Fibroblast of mammary gland (primary cell): ENCODE data around the gene TMPRSS11E.

Experiments
- DNase-seq: peaks from one replicate; pipeline ENCODE4 v3.0.0-alpha.2; 2010; ENCODE audit warnings: low read depth
- H3K4me3 ChIP-seq: 2 replicates; pipeline ENCODE4 v1.5.1; 2011; ENCODE audit warnings: low read depth, mild to moderate bottlenecking, low read length, moderate library complexity; ENCODE audit not compliant: control insufficient read depth
- CTCF ChIP-seq: conservative IDR thresholded peaks from 2 replicates; pipeline ENCODE4 v1.5.1; 2011; ENCODE audit warnings: low read depth, low read length, inconsistent platforms; ENCODE audit not compliant: control insufficient read depth, insufficient read depth

Gene TMPRSS11E

GRCh38 chr4:68432320-68432719 is 14.9 kb upstream of the TMPRSS11E start:
- no peak for TF ChIP-seq CTCF
- no peak overlapping the region for H3K4me3 ChIP-seq
- no peak for DNase-seq

DNA sequence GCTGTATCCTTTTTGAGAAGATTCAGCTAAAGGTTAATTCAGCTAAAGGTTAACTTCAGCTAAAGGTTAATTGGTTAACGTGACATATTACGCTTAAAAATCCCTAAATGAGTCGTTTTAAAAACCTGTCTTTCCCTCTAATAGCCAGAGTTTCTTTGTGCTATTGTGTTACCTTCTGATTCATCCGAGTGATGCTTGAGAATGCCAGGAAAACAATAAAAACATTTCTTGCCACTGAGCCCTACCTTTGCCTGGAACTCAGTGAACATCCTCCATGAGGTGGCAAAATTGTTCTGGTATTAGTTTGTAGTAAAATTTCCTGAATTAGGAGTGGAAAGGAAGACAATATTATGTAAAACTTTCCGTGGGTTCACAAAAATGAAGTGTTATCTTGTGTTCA is 13.7 kb upstream of the TMPRSS11E start:
- DNase-seq = no peak
- no peak overlapping the region for H3K4me3 ChIP-seq
- TF ChIP-seq CTCF = no peak

DNA sequence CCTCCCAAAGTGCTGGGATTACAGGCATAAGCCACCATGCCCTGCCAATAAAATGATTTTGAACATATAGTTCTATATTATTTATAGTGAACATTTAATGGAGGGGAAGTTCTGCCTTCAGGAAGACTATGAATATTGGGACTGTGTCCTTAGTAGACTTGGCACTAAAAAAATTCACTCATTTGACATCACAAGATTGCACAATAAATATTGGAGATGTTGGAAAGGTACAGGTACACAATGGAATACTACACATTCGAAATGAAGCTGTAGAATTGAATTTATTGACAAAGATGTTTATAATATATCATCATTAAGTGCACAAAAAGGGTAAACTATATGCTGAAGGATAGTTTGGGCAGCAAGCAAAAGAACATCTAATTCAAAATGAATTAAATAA is 13.0 kb upstream of the TMPRSS11E start:
- DNase-seq = no peak
- H3K4me3 ChIP-seq = no peak overlapping the region
- no peak for TF ChIP-seq CTCF

- DNase-seq = no peak
- no peak for TF ChIP-seq CTCF
Observed at GRCh38 chr4:68434836-68435235, 12.4 kb upstream of the TMPRSS11E start.

GRCh38 chr4:68445111-68445510 is 2.2 kb upstream of the TMPRSS11E start:
- no peak for DNase-seq
- TF ChIP-seq CTCF = no peak
- no peak overlapping the region for H3K4me3 ChIP-seq

More at GRCh38 chr4:68434836-68435235, 12.4 kb upstream of the TMPRSS11E start:
- no peak overlapping the region for H3K4me3 ChIP-seq

DNA sequence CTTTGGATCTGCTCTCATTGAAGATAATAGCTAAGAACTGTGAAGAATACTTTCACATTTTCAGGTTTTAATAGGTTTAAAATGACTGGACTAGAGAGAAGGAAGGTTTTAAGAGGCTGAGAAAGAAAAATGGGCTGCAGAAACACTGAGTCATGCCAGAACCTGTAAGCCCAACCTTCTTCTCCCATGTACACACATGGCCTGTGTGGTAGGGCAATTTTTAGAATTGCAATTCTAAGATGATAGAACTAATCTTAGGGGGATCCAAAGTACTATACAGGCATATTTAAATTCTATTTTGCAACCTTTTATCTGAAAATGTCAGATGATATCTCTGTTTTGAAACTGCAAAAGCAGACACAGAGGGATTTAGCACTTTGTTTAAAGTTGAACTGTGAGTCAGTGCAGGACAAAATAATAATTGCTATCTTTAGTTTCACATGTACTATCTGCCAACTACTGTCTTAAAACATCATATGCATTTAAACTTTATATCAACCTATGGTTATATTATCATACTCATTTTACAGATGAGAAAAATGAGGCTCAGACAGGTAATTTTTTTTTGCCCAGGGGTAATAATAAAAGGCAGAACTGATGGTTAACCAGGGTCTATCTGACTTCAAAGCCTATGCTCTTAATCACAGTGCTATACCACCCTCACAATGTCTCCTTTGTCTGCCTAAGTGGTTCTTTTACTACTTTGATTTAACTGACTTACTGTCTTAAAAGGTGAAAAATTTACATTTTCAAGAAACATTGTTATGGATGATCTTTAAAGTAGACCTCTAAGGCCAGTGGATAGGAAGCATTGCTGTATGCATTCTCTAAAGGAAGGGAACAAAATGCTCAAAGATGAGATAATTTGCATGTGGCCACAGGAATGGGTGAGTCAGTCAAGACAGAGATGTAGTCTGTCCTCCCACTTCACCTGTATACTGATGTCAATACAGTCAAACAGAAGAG is 4.3 kb downstream of the TMPRSS11E start:
- TF ChIP-seq CTCF = no peak
- DNase-seq = no peak
- no peak overlapping the region for H3K4me3 ChIP-seq
